ENCODE data around the gene FAS. TPM values are rescaled to one million over a fixed set of nuclear protein-coding genes. Genes with fewer than 3 reads are reported as not detected.

FAS gene
- total and polyA plus RNA-seq, 3 donors from 2014 or later = 9.3 to 16.2 (median 10.7) TPM

DNA sequence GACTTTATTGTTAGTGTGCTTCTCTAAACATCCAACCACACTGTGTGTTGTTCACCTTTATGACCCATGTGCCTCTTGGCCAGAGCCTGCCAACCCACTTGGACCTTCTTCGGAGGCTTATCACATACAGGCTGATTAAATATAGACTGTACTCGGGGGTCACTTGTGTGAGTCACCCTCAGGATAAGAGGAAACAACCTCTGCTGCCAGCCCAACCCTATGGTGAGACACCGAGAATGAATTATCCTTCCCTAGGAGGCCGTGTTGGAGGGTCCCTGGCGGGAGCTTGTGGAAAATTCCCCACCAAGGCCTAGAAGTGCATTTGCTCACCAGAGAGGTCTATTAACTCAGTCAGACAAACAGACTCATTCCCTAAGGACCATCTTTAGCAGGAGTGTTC is 63.0 kb downstream of the FAS start:
- H3K27me3 ChIP-seq = no peaks in the 10 kb centered on the region
- DNase-seq = no peak
- no peak overlapping the region for H3K4me3 ChIP-seq
- 49 to 63% methylated on average over 3 to 5 of the region's 5 CpGs for WGBS, 2 donors
- intact Hi-C loops (cut with DNase I; ENCODE audit: low total_unique reads) = no loop called here
- H3K4me1 ChIP-seq = no peaks in the 10 kb centered on the region
- H3K27ac ChIP-seq = no peak overlapping the region
- no peaks in the 10 kb centered on the region for H3K9me3 ChIP-seq
- H3K36me3 ChIP-seq (ENCODE audit: low read depth, missing control alignments) = no peaks in the 10 kb centered on the region
- no peak for TF ChIP-seq POLR2A (IDR thresholded peaks at IDR 0.05)
- TF ChIP-seq, protein P1, sequence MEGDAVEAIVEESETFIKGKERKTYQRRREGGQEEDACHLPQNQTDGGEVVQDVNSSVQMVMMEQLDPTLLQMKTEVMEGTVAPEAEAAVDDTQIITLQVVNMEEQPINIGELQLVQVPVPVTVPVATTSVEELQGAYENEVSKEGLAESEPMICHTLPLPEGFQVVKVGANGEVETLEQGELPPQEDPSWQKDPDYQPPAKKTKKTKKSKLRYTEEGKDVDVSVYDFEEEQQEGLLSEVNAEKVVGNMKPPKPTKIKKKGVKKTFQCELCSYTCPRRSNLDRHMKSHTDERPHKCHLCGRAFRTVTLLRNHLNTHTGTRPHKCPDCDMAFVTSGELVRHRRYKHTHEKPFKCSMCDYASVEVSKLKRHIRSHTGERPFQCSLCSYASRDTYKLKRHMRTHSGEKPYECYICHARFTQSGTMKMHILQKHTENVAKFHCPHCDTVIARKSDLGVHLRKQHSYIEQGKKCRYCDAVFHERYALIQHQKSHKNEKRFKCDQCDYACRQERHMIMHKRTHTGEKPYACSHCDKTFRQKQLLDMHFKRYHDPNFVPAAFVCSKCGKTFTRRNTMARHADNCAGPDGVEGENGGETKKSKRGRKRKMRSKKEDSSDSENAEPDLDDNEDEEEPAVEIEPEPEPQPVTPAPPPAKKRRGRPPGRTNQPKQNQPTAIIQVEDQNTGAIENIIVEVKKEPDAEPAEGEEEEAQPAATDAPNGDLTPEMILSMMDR (IDR thresholded peaks at IDR 0.05) = no peak

DNA sequence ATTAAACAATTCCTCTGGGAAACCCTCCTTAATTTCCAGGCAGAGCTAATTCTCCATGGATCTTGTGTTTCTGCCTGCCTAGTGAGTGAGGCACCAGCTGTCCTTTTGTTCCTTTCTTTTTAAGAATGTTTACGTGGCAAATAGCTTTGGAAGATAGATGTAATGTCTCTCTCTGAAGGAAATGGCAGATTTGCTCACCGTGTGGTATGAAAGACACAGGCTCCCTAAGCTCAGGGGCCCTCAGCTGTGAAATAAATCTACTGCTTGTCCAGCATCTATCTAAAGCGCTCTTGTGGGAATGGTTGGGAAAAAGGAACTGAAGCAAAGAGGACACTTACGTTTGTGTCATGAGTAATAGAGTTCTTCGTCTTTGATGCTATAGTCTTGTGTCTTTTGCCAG is 64.6 kb downstream of the FAS start:
- intact Hi-C loops (cut with DNase I; ENCODE audit: low total_unique reads) = no loop called here
- 79 to 80% methylated on average over 5 of the region's 5 CpGs for WGBS, 2 donors
- Histone ChIP-seq H3K27me3 (no peaks in the 10 kb centered on the region), H3K4me3 (no peak overlapping the region), H3K36me3 (ENCODE audit: low read depth, missing control alignments) (no peaks in the 10 kb centered on the region), H3K27ac (no peak overlapping the region), H3K4me1 (no peaks in the 10 kb centered on the region), H3K9me3 (no peaks in the 10 kb centered on the region)
- TF ChIP-seq, protein P1 (IDR thresholded peaks at IDR 0.05) = no peak
- TF ChIP-seq POLR2A (IDR thresholded peaks at IDR 0.05) = no peak
- no peak for DNase-seq

DNA sequence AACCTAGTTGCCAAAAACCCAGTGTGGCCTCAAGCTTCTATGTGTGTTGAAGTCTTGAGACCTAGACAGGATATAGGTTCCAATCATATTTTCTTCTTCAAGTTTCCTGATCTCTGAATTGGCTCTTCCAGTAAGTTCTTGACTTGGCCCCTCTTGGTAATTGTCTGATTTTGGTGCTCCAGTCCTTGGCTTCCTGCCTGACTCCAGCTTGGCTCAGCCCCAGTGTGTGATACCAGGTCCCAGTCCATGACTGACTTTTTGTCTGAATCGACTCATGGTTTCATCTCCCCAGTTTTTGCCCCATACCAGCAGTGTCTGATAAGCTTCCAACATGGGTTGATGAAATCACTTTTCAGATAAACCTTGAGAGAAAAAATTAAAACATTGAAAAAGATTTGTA is 72.3 kb downstream of the FAS start:
- no peak overlapping the region for H3K27ac ChIP-seq
- peak; percentile 59 for DNase-seq
- H3K27me3 ChIP-seq = no peaks in the 10 kb centered on the region
- H3K4me1 ChIP-seq = peaks cover 10% of the 10 kb centered on the region
- TF ChIP-seq, protein P1 (IDR thresholded peaks at IDR 0.05) = no peak
- no peak for TF ChIP-seq POLR2A (IDR thresholded peaks at IDR 0.05)
- WGBS, 2 donors = 40 to 50% methylated on average over 1 of the region's 1 CpG
- intact Hi-C loops (cut with DNase I; ENCODE audit: low total_unique reads) = no loop called here
- H3K4me3 ChIP-seq = no peak overlapping the region
- no peaks in the 10 kb centered on the region for H3K9me3 ChIP-seq
- no peaks in the 10 kb centered on the region for H3K36me3 ChIP-seq (ENCODE audit: low read depth, missing control alignments)

DNA sequence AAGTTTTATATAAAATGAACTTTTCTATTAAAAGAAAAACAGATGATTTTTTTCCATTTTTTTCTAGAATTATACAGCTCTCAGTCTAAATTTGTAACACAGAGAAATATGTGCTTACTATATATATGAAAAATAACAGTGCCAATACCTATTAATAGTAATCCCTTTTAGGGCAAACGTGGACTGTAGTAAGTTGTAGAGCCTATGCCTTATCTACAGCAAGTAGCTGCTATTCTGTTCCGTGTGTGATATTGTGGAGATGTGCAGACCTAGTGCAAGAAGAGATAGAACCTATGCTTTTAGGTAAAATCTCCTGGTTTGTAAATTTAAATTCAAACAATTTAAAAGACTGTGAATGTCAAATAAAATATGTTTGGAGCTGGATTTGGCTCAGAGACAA is 72.9 kb downstream of the FAS start:
- no peak for DNase-seq
- Histone ChIP-seq H3K4me1 (peaks cover 10% of the 10 kb centered on the region), H3K27ac (no peak overlapping the region), H3K4me3 (no peak overlapping the region), H3K36me3 (ENCODE audit: low read depth, missing control alignments) (no peaks in the 10 kb centered on the region), H3K9me3 (no peaks in the 10 kb centered on the region), H3K27me3 (no peaks in the 10 kb centered on the region)
- 52 to 64% methylated on average over 2 of the region's 2 CpGs for WGBS, 2 donors
- intact Hi-C loops (cut with DNase I; ENCODE audit: low total_unique reads) = no loop called here
- TF ChIP-seq POLR2A (IDR thresholded peaks at IDR 0.05) = no peak
- TF ChIP-seq, protein P1 (IDR thresholded peaks at IDR 0.05) = no peak

DNA sequence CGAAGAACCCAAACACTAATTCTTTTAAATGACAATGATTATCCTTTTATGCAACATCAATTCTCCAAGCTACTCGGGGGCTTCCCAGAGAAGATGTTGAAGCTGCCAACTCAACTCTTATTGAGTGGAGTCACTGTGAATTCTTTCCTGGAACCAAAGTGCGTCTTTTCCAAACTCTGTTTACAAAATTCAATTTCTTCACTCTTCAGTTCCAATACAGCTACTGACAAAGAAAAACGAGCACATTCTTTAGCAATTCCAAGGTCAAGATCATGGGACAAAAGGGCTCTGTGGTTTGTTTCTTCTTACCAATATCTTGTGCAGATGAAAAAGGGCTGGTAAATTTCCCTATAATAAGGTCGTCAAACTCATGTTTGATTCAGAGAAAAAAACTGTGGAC is 74.2 kb downstream of the FAS start:
- peak overlapping the region in 1 of 2 donors; percentile 33 for H3K27ac ChIP-seq
- intact Hi-C loops (cut with DNase I; ENCODE audit: low total_unique reads) = no loop called here
- no peaks in the 10 kb centered on the region for H3K9me3 ChIP-seq
- 34 to 35% methylated on average over 5 of the region's 5 CpGs for WGBS, 2 donors
- H3K4me3 ChIP-seq = no peak overlapping the region
- TF ChIP-seq, protein P1 (IDR thresholded peaks at IDR 0.05) = no peak
- TF ChIP-seq POLR2A (IDR thresholded peaks at IDR 0.05) = no peak
- H3K4me1 ChIP-seq = peaks cover 10% of the 10 kb centered on the region
- DNase-seq = no peak
- H3K27me3 ChIP-seq = no peaks in the 10 kb centered on the region
- H3K36me3 ChIP-seq (ENCODE audit: low read depth, missing control alignments) = no peaks in the 10 kb centered on the region
